ENCODE data around the gene TLR5. TPM values are rescaled to one million over a fixed set of nuclear protein-coding genes. Genes with fewer than 3 reads are reported as not detected.

Gene TLR5
- polyA plus RNA-seq, 1 donor (not counting 4 experiments of a cell fraction or from before 2014, with no cell fraction given), result 1.3 TPM

DNA sequence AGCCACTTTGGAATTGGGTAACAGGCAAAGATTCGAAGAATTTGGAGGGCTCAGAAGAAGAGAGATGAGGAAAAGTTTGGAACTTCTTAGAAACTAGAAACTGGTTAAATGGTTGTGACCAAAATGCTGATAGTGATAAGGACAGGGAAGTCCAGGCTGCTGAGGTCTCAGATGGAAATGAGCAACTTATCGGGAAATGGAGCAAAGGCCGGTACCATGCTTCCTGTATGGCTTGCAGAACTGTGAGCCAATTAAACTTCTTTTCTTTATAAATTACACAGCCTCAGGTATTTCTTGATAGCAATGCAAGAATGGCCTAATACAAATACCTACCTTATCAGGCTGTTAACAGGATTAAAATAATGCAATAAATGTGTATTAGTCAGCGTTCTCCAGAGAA is 9.4 kb upstream of the TLR5 start:
- no peaks in the 10 kb centered on the region for H4K20me1 ChIP-seq (ENCODE audit: control insufficient read depth, extremely low read depth, insufficient read depth, low read length)
- FAIRE-seq (no peak), DNase-seq (ENCODE audit: low read depth, low spot score) (no peak)
- no peaks in the 10 kb centered on the region for H3K9me1 ChIP-seq (ENCODE audit: control insufficient read depth, extremely low read depth, insufficient read depth, low read length)
- no peak overlapping the region for H3K4me2 ChIP-seq (ENCODE audit: control insufficient read depth, extremely low read depth, insufficient read depth, low read depth, low read length)
- H3K9me3 ChIP-seq (ENCODE audit: control insufficient read depth, low read depth, low read length), result no peaks in the 10 kb centered on the region
- H3K27ac ChIP-seq (ENCODE audit: control insufficient read depth, insufficient read depth, low read length), result no peak overlapping the region
- no peaks in the 10 kb centered on the region for H3K27me3 ChIP-seq (ENCODE audit: control insufficient read depth, extremely low read depth, insufficient read depth, low read length)
- no peaks in the 10 kb centered on the region for H3K36me3 ChIP-seq (ENCODE audit: control insufficient read depth in 2 of 2, extremely low read depth in 1 of 2, insufficient read depth in 2 of 2, low read length in 2 of 2)
- H2AFZ ChIP-seq (ENCODE audit: control insufficient read depth, low read length), result no peak overlapping the region
- H3K9ac ChIP-seq (ENCODE audit: control insufficient read depth, extremely low read depth, insufficient read depth, low read length), result no peak overlapping the region
- dilution Hi-C loops (cut with MboI; ENCODE audit: extremely low pct_ligation_motif_present, low sequenced_read_pairs), result no loop called here
- H3K4me3 ChIP-seq (ENCODE audit: control insufficient read depth in 2 of 3, extremely low read depth in 1 of 3, insufficient read depth in 2 of 3, low read depth in 1 of 3, low read length in 3 of 3), result no peak overlapping the region
- no peaks in the 10 kb centered on the region for H3K4me1 ChIP-seq (ENCODE audit: control insufficient read depth, extremely low read depth, insufficient read depth, low read length)
- no peaks in the 10 kb centered on the region for H3K79me2 ChIP-seq (ENCODE audit: control insufficient read depth, insufficient read depth, low read length)
- no peak for TF ChIP-seq EZH2 (IDR thresholded peaks at IDR 0.05; ENCODE audit: low read length)
- TF ChIP-seq, protein P1, sequence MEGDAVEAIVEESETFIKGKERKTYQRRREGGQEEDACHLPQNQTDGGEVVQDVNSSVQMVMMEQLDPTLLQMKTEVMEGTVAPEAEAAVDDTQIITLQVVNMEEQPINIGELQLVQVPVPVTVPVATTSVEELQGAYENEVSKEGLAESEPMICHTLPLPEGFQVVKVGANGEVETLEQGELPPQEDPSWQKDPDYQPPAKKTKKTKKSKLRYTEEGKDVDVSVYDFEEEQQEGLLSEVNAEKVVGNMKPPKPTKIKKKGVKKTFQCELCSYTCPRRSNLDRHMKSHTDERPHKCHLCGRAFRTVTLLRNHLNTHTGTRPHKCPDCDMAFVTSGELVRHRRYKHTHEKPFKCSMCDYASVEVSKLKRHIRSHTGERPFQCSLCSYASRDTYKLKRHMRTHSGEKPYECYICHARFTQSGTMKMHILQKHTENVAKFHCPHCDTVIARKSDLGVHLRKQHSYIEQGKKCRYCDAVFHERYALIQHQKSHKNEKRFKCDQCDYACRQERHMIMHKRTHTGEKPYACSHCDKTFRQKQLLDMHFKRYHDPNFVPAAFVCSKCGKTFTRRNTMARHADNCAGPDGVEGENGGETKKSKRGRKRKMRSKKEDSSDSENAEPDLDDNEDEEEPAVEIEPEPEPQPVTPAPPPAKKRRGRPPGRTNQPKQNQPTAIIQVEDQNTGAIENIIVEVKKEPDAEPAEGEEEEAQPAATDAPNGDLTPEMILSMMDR (optimal IDR thresholded peaks at IDR 0.05 in 1 of 3, IDR thresholded peaks at IDR 0.05 in 1 of 3, conservative IDR thresholded peaks at IDR 0.05 in 1 of 3; ENCODE audit: extremely low read depth in 1 of 3, insufficient read depth in 2 of 3, low read length in 3 of 3), result no peak

DNA sequence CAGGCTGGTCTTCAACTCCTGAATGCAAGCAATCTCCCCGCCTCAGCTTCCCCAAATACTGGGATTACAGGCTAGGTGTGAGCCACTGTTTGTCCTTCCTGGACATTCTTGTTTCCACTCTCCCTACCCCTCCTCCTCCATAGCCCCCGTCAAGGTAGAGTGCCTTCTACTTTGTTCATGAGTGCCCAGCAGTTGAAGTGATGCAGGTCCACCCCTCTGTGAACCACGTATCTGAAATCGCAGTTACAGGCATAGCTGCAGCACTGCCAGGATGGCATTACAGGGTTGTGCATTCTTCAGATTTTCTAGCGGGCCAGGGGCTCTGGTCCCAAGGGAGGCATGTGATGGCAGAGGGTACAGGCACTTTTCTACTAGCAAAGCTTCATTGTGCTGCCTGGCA is 7.4 kb upstream of the TLR5 start:
- Histone ChIP-seq H3K4me3 (ENCODE audit: control insufficient read depth in 2 of 3, extremely low read depth in 1 of 3, insufficient read depth in 2 of 3, low read depth in 1 of 3, low read length in 3 of 3) (no peak overlapping the region), H3K9me3 (ENCODE audit: control insufficient read depth, low read depth, low read length) (no peaks in the 10 kb centered on the region), H3K79me2 (ENCODE audit: control insufficient read depth, insufficient read depth, low read length) (no peaks in the 10 kb centered on the region), H3K4me1 (ENCODE audit: control insufficient read depth, extremely low read depth, insufficient read depth, low read length) (no peaks in the 10 kb centered on the region), H3K27me3 (ENCODE audit: control insufficient read depth, extremely low read depth, insufficient read depth, low read length) (no peaks in the 10 kb centered on the region), H3K9me1 (ENCODE audit: control insufficient read depth, extremely low read depth, insufficient read depth, low read length) (no peaks in the 10 kb centered on the region), H4K20me1 (ENCODE audit: control insufficient read depth, extremely low read depth, insufficient read depth, low read length) (no peaks in the 10 kb centered on the region), H3K36me3 (ENCODE audit: control insufficient read depth in 2 of 2, extremely low read depth in 1 of 2, insufficient read depth in 2 of 2, low read length in 2 of 2) (no peaks in the 10 kb centered on the region), H3K27ac (ENCODE audit: control insufficient read depth, insufficient read depth, low read length) (no peak overlapping the region), H3K9ac (ENCODE audit: control insufficient read depth, extremely low read depth, insufficient read depth, low read length) (no peak overlapping the region), H2AFZ (ENCODE audit: control insufficient read depth, low read length) (no peak overlapping the region), H3K4me2 (ENCODE audit: control insufficient read depth, extremely low read depth, insufficient read depth, low read depth, low read length) (no peak overlapping the region)
- no peak for TF ChIP-seq EZH2 (IDR thresholded peaks at IDR 0.05; ENCODE audit: low read length)
- TF ChIP-seq, protein P1 (optimal IDR thresholded peaks at IDR 0.05 in 1 of 3, IDR thresholded peaks at IDR 0.05 in 1 of 3, conservative IDR thresholded peaks at IDR 0.05 in 1 of 3; ENCODE audit: extremely low read depth in 1 of 3, insufficient read depth in 2 of 3, low read length in 3 of 3), result no peak
- no peak for FAIRE-seq
- no peak for DNase-seq (ENCODE audit: low read depth, low spot score)
- dilution Hi-C loops (cut with MboI; ENCODE audit: extremely low pct_ligation_motif_present, low sequenced_read_pairs), result no loop called here
